NCI-H2171 (cell line): ENCODE results near the gene YOD1.
"Not testable (repeated sequence)": the region's sequence is repeated elsewhere in the genome, so short reads cannot be mapped to it uniquely, and the experiment has no call there.

Experiments used
- DNase-seq: peaks from one replicate; lab custom pipeline; 2025; lab: John Stamatoyannopoulos, UW

YOD1 gene

GRCh38 chr1:207049054-207049453 lies 2.0 kb downstream of the YOD1 start:
- no peak for DNase-seq

- no peak for DNase-seq
Observed at GRCh38 chr1:207048041-207048440, 3.0 kb downstream of the YOD1 start.

GRCh38 chr1:207047505-207047904 lies 3.5 kb downstream of the YOD1 start:
- DNase-seq: no peak

- DNase-seq: no peak
Observed at GRCh38 chr1:207045453-207045852, 5.6 kb downstream of the YOD1 start.

GRCh38 chr1:207041397-207041796 lies 9.6 kb downstream of the YOD1 start:
- not testable (repeated sequence) for DNase-seq

- no peak for DNase-seq
Observed at GRCh38 chr1:207040181-207040533, 10.9 kb downstream of the YOD1 start.

- no peak for DNase-seq
Observed at GRCh38 chr1:207039380-207040180, 11.4 kb downstream of the YOD1 start.

- no peak for DNase-seq
Observed at GRCh38 chr1:207036865-207037264, 14.1 kb downstream of the YOD1 start.

- no peak for DNase-seq
Observed at GRCh38 chr1:207035877-207036551, 15.0 kb downstream of the YOD1 start.

GRCh38 chr1:207034998-207035397 lies 16.0 kb downstream of the YOD1 start:
- no peak for DNase-seq

- no peak for DNase-seq
Observed at GRCh38 chr1:207034208-207034607, 16.8 kb downstream of the YOD1 start.

- no peak for DNase-seq
Observed at GRCh38 chr1:207033302-207033701, 17.7 kb downstream of the YOD1 start.

- DNase-seq: peak; percentile 6
Observed at GRCh38 chr1:207032528-207033017, 18.4 kb downstream of the YOD1 start, which contains the start of gene C1orf116. C1orf116 (minus strand) TSS chr1:207032756; CDS start chr1:207027598, 5,158 bp downstream.

- DNase-seq: no peak
Observed at GRCh38 chr1:207031632-207032264, 19.3 kb downstream of the YOD1 start.

GRCh38 chr1:207031016-207031415 lies 20.0 kb downstream of the YOD1 start:
- no peak for DNase-seq

- no peak for DNase-seq
Observed at GRCh38 chr1:207030522-207031009, 20.4 kb downstream of the YOD1 start.

GRCh38 chr1:207029701-207030521 lies 21.1 kb downstream of the YOD1 start:
- DNase-seq: no peak

- DNase-seq: no peak
Observed at GRCh38 chr1:207028884-207029650, 21.9 kb downstream of the YOD1 start.

- no peak for DNase-seq
Observed at GRCh38 chr1:207027921-207028320, 23.1 kb downstream of the YOD1 start.

- DNase-seq: no peak
Observed at GRCh38 chr1:207027206-207027777, 23.7 kb downstream of the YOD1 start.

GRCh38 chr1:207026104-207026534 lies 24.9 kb downstream of the YOD1 start:
- DNase-seq: no peak
